Prostate gland (tissue), 2 donors: ENCODE data around the gene BMP10. TPM values are rescaled to one million over a fixed set of nuclear protein-coding genes. Genes with fewer than 3 reads are reported as not detected.

Experiments
- DNase-seq: peaks from one replicate; pipeline ENCODE4 v3.0.0-alpha.2; 2019; ENCODE audit warnings: low spot score
- H3K27ac ChIP-seq, 2 donors: fragments of 200-600 bp; sonication (generic); 2 replicates each; pipeline ENCODE4 v1.5.1; 2017 to 2019
- H3K27me3 ChIP-seq: fragments of 200-600 bp; sonication (generic); replicated peaks from 2 replicates; pipeline ENCODE4 v1.5.1; 2019; ENCODE audit not compliant: insufficient read depth
- H3K36me3 ChIP-seq, 2 donors: fragments of 200-600 bp; sonication (generic); 1 replicate in 1 of 2; 2 replicates in 1 of 2; pipeline versions ENCODE4 v1.5.1 to v1.8.1; 2017 to 2019
- H3K4me1 ChIP-seq: fragments of 200-600 bp; sonication (generic); replicated peaks from 2 replicates; pipeline ENCODE4 v1.5.1; 2019
- H3K4me3 ChIP-seq, 2 donors: fragments of 200-600 bp; sonication (generic); 2 replicates each; pipeline ENCODE4 v1.5.1; 2017 to 2019
- H3K9me3 ChIP-seq: fragments of 200-600 bp; sonication (generic); 2 replicates; pipeline ENCODE4 v1.5.1; 2017
- CTCF ChIP-seq, 4 experiments: fragments of 200-600 bp in 2 of 4; fragments of 450-650 bp in 2 of 4; sonication (generic) in 2 of 4; IDR thresholded peaks; 1 replicate in 3 of 4; 2 replicates in 1 of 4; pipeline ENCODE4 v1.5.1; 2016 to 2019; ENCODE audit warnings: antibody characterized with exemption in 4 of 4, mild to moderate bottlenecking in 2 of 4, moderate library complexity in 2 of 4
- POLR2A ChIP-seq: fragments of 450-650 bp; IDR thresholded peaks from one replicate; pipeline ENCODE4 v1.6.1; 2016; ENCODE audit warnings: antibody characterized with exemption, mild to moderate bottlenecking
- POLR2AphosphoS5 ChIP-seq: sonication (generic); formaldehyde crosslinking; IDR thresholded peaks from one replicate; pipeline ENCODE4 v1.6.1; 2017; ENCODE audit warnings: antibody characterized with exemption
- WGBS: methylation state at CpG from one replicate; pipeline ENCODE4 v1.1.5; 2018; 5-methylcytosine and 5-hydroxymethylcytosine counted together
- intact Hi-C: fragments of 100-400 bp; cut with DNase I; formaldehyde crosslinking; loops from one replicate; pipeline ENCODE4 v1.14.2; 2022
- total RNA-seq, 2 donors: library from RNA; depleted of rRNA; stranded (reverse); fragments of >200 nt; gene quantifications; one replicate each; pipeline ENCODE4 v1.1.0, GENCODE V29; 2016

Gene BMP10
- total RNA-seq, 2 donors from 2014 or later, result not detected

GRCh38 chr2:68837861-68838341, 33.3 kb downstream of the BMP10 start:
- no peak overlapping the region for H3K27ac ChIP-seq
- H3K4me3 ChIP-seq, result no peak overlapping the region
- no peaks in the 10 kb centered on the region for H3K9me3 ChIP-seq
- no peaks in the 10 kb centered on the region for H3K36me3 ChIP-seq
- intact Hi-C loops, result loop anchor here (10.0 kb wide), 1 partner anchor 83 kb away; no protein-coding TSS in a partner anchor
- 50% methylated on average over 3 of the region's 3 CpGs for WGBS
- no peak for TF ChIP-seq POLR2A
- no peak for TF ChIP-seq POLR2AphosphoS5
- no peak for TF ChIP-seq CTCF (IDR thresholded peaks at IDR 0.05)
- no peaks in the 10 kb centered on the region for H3K4me1 ChIP-seq
- H3K27me3 ChIP-seq, result no peaks in the 10 kb centered on the region
- DNase-seq, result no peak

GRCh38 chr2:68837164-68837860, 33.9 kb downstream of the BMP10 start:
- Histone ChIP-seq H3K36me3 (no peaks in the 10 kb centered on the region), H3K4me1 (no peaks in the 10 kb centered on the region), H3K27ac (no peak overlapping the region), H3K27me3 (no peaks in the 10 kb centered on the region), H3K4me3 (no peak overlapping the region), H3K9me3 (no peaks in the 10 kb centered on the region)
- 86% methylated on average over 15 of the region's 15 CpGs for WGBS
- TF ChIP-seq POLR2AphosphoS5, result no peak
- no peak for TF ChIP-seq POLR2A
- TF ChIP-seq CTCF (IDR thresholded peaks at IDR 0.05), result peak in 3 of 4 experiments; percentile 11 to 19 (median 14)
- no peak for DNase-seq
- intact Hi-C loops, result loop anchor here (10.0 kb wide), 1 partner anchor 83 kb away; no protein-coding TSS in a partner anchor

GRCh38 chr2:68835621-68836020, 35.6 kb downstream of the BMP10 start:
- Histone ChIP-seq H3K4me1 (no peaks in the 10 kb centered on the region), H3K36me3 (no peaks in the 10 kb centered on the region), H3K9me3 (no peaks in the 10 kb centered on the region), H3K4me3 (no peak overlapping the region), H3K27ac (no peak overlapping the region), H3K27me3 (no peaks in the 10 kb centered on the region)
- WGBS, result 95% methylated on average over 1 of the region's 1 CpG
- DNase-seq, result no peak
- no peak for TF ChIP-seq CTCF (IDR thresholded peaks at IDR 0.05)
- no peak for TF ChIP-seq POLR2AphosphoS5
- no peak for TF ChIP-seq POLR2A
- intact Hi-C loops, result loop anchor here (10.0 kb wide), 1 partner anchor 81 kb away; no protein-coding TSS in a partner anchor

GRCh38 chr2:68834737-68835376, 36.3 kb downstream of the BMP10 start:
- H3K4me1 ChIP-seq, result no peaks in the 10 kb centered on the region
- WGBS, result 84% methylated on average over 6 of the region's 6 CpGs
- intact Hi-C loops, result loop anchor here (10.0 kb wide), 1 partner anchor 80 kb away; no protein-coding TSS in a partner anchor

More at GRCh38 chr2:68834737-68835376, 36.3 kb downstream of the BMP10 start:
- H3K27me3 ChIP-seq, result no peaks in the 10 kb centered on the region
- DNase-seq, result no peak
- no peak overlapping the region for H3K27ac ChIP-seq
- H3K9me3 ChIP-seq, result no peaks in the 10 kb centered on the region
- no peak overlapping the region for H3K4me3 ChIP-seq
- no peaks in the 10 kb centered on the region for H3K36me3 ChIP-seq
- TF ChIP-seq POLR2AphosphoS5, result no peak
- no peak for TF ChIP-seq CTCF (IDR thresholded peaks at IDR 0.05)
- no peak for TF ChIP-seq POLR2A
